Ramos (cell line): Measurements from ENCODE around the gene DHX35.

Source experiments
- in situ Hi-C: fragments of 300-500 bp; cut with MboI; formaldehyde crosslinking; loops from one replicate; pipeline ENCODE4 v1.14.3; 2022; ENCODE audit warnings: low sequenced_read_pairs; ENCODE audit not compliant: unreplicated experiment

DHX35 gene

GRCh38 chr20:39010496-39010895 lies 48.4 kb downstream of the DHX35 start:
- in situ Hi-C loops: no loop called here

- in situ Hi-C loops: no loop called here
Observed at GRCh38 chr20:39013662-39014109, 51.5 kb downstream of the DHX35 start.

- in situ Hi-C loops: no loop called here
Observed at GRCh38 chr20:39016041-39016440, 53.9 kb downstream of the DHX35 start.

GRCh38 chr20:39016506-39016905 lies 54.4 kb downstream of the DHX35 start:
- in situ Hi-C loops: no loop called here

GRCh38 chr20:39019027-39019426 lies 56.9 kb downstream of the DHX35 start:
- in situ Hi-C loops: no loop called here

- in situ Hi-C loops: no loop called here
Observed at GRCh38 chr20:39019805-39020325, 57.7 kb downstream of the DHX35 start.

GRCh38 chr20:39021748-39022147 lies 59.6 kb downstream of the DHX35 start:
- in situ Hi-C loops: no loop called here

GRCh38 chr20:39025883-39026282 lies 63.7 kb downstream of the DHX35 start:
- in situ Hi-C loops: no loop called here

- in situ Hi-C loops: no loop called here
Observed at GRCh38 chr20:39029364-39029763, 67.2 kb downstream of the DHX35 start.

GRCh38 chr20:39032997-39033396 lies 70.9 kb downstream of the DHX35 start:
- in situ Hi-C loops: no loop called here

GRCh38 chr20:39036011-39036410 lies 73.9 kb downstream of the DHX35 start:
- in situ Hi-C loops: no loop called here

GRCh38 chr20:39036851-39037250 lies 74.7 kb downstream of the DHX35 start:
- in situ Hi-C loops: no loop called here

GRCh38 chr20:39038047-39038446 lies 75.9 kb downstream of the DHX35 start:
- in situ Hi-C loops: no loop called here

- in situ Hi-C loops: no loop called here
Observed at GRCh38 chr20:39038495-39038894, 76.4 kb downstream of the DHX35 start.

GRCh38 chr20:39039261-39039660 lies 77.1 kb downstream of the DHX35 start:
- in situ Hi-C loops: no loop called here

- in situ Hi-C loops: loop anchor here (10.0 kb wide), 1 partner anchor 315 kb away; the partner anchor contains the start of gene SLC32A1
Observed at GRCh38 chr20:39040116-39040515, 78.0 kb downstream of the DHX35 start.

- in situ Hi-C loops: loop anchor here (10.0 kb wide), 1 partner anchor 316 kb away; the partner anchor contains the start of gene SLC32A1
Observed at GRCh38 chr20:39041067-39041466, 78.9 kb downstream of the DHX35 start.

- in situ Hi-C loops: loop anchor here (10.0 kb wide), 1 partner anchor 318 kb away; the partner anchor contains the start of gene SLC32A1
Observed at GRCh38 chr20:39042279-39043150, 80.4 kb downstream of the DHX35 start.

- in situ Hi-C loops: loop anchor here (10.0 kb wide), 1 partner anchor 320 kb away; the partner anchor contains the start of gene SLC32A1
Observed at GRCh38 chr20:39044501-39044900, 82.4 kb downstream of the DHX35 start.

- in situ Hi-C loops: loop anchor here (5.0 to 10.0 kb wide), 2 partner anchors 321 to 398 kb away; partner anchors contain the start of gene SLC32A1
Observed at GRCh38 chr20:39045676-39046075, 83.5 kb downstream of the DHX35 start.

GRCh38 chr20:39047417-39047985 lies 85.4 kb downstream of the DHX35 start:
- in situ Hi-C loops: loop anchor here (5.0 to 10.0 kb wide), 2 partner anchors 323 to 400 kb away; partner anchors contain the start of gene SLC32A1
